ENCODE data around the gene WDR26. TPM values are rescaled to one million over a fixed set of nuclear protein-coding genes. Genes with fewer than 3 reads are reported as not detected.

WDR26 gene
- total and polyA plus RNA-seq, 9 of the 15 experiments (the other 6 are each of a cell fraction or from before 2014, with no cell fraction given): 11.5 to 66.0 (median 39.8) TPM

GRCh38 chr1:224433041-224433691 lies 1.4 kb downstream of the WDR26 start (continued):
- TF ChIP-seq ZNF407 (IDR thresholded peaks at IDR 0.05; ENCODE audit: low read depth): no peak
- no peak for TF ChIP-seq RBM14 (IDR thresholded peaks at IDR 0.05; ENCODE audit: borderline replicate concordance, insufficient read depth, low read depth, low read length)
- TF ChIP-seq SMARCE1 (IDR thresholded peaks at IDR 0.05): 0 out of 2 replicates have a peak, but pooled peaks have one; percentile 25
- TF ChIP-seq ZNF551 (CRISPR knock-in tag; IDR thresholded peaks at IDR 0.05): no peak
- 0 out of 2 replicates have a peak, but pooled peaks have one; percentile 38 for TF ChIP-seq ZNF696 (CRISPR knock-in tag; conservative IDR thresholded peaks at IDR 0.05)
- TF ChIP-seq FOXK2 (conservative IDR thresholded peaks at IDR 0.05 in 1 of 2, IDR thresholded peaks at IDR 0.05 in 1 of 2; ENCODE audit: low read depth in 2 of 2): peak in 1 of 2 experiments; percentile 54; a peak in 2 of 4 replicates
- peak; percentile 50; the same call in 1 of the 2 replicates for TF ChIP-seq SP1 (CRISPR knock-in tag; IDR thresholded peaks at IDR 0.05)
- no peak for TF ChIP-seq CEBPG (CRISPR knock-in tag; IDR thresholded peaks at IDR 0.05)
- no peak for TF ChIP-seq CEBPG (tag; conservative IDR thresholded peaks at IDR 0.05 in 1 of 2, IDR thresholded peaks at IDR 0.05 in 1 of 2)
- no peak for TF ChIP-seq NCOA2 (IDR thresholded peaks at IDR 0.05; ENCODE audit: partially characterized antibody in 2 of 2)
- peak in 1 of 2 experiments; percentile 10; a peak in 1 of 4 replicates for TF ChIP-seq SIN3A (IDR thresholded peaks at IDR 0.05; ENCODE audit: borderline replicate concordance in 2 of 2, control insufficient read depth in 1 of 2, low read depth in 2 of 2, low read length in 2 of 2)
- TF ChIP-seq SRSF7 (optimal IDR thresholded peaks at IDR 0.05; ENCODE audit: low read depth, low read length): no peak
- no peak for TF ChIP-seq ZBTB43 (CRISPR knock-in tag; IDR thresholded peaks at IDR 0.05)
- TF ChIP-seq NEUROD1 (IDR thresholded peaks at IDR 0.05; ENCODE audit: borderline replicate concordance, low read depth, low read length, partially characterized antibody): no peak
- no peak for TF ChIP-seq MTA2 (IDR thresholded peaks at IDR 0.05; ENCODE audit: low read depth)
- TF ChIP-seq PRPF4 (IDR thresholded peaks at IDR 0.05; ENCODE audit: insufficient read depth, low read depth, low read length, poor library complexity, severe bottlenecking): no peak
- TF ChIP-seq TRIM28 (IDR thresholded peaks at IDR 0.05): no peak
- TF ChIP-seq BCL6 (CRISPR knock-in tag; IDR thresholded peaks at IDR 0.05): no peak
- no peak for TF ChIP-seq BCOR (IDR thresholded peaks at IDR 0.05)
- TF ChIP-seq THRAP3 (IDR thresholded peaks at IDR 0.05; ENCODE audit: borderline replicate concordance): no peak

All from K562 (cell line).